DOHH2 (cell line): ENCODE measurements around the gene PRB4.

ENCODE experiments used
- EZH2phosphoT487 ChIP-seq: fragments of 200-600 bp; sonication (generic); IDR thresholded peaks from 2 replicates; pipeline ENCODE4 v1.6.1; 2017; ENCODE audit warnings: borderline replicate concordance, mild to moderate bottlenecking, antibody characterized with exemption, low read length, moderate library complexity, mixed read lengths
- TF ChIP-seq, protein P1 (sequence below): fragments of 200-600 bp; sonication (generic); IDR thresholded peaks from one replicate; pipeline ENCODE4 v1.5.1; 2014; ENCODE audit warnings: antibody characterized with exemption, mild to moderate bottlenecking, low read depth, low read length; ENCODE audit not compliant: poor library complexity, severe bottlenecking

- TF ChIP-seq, protein P1, sequence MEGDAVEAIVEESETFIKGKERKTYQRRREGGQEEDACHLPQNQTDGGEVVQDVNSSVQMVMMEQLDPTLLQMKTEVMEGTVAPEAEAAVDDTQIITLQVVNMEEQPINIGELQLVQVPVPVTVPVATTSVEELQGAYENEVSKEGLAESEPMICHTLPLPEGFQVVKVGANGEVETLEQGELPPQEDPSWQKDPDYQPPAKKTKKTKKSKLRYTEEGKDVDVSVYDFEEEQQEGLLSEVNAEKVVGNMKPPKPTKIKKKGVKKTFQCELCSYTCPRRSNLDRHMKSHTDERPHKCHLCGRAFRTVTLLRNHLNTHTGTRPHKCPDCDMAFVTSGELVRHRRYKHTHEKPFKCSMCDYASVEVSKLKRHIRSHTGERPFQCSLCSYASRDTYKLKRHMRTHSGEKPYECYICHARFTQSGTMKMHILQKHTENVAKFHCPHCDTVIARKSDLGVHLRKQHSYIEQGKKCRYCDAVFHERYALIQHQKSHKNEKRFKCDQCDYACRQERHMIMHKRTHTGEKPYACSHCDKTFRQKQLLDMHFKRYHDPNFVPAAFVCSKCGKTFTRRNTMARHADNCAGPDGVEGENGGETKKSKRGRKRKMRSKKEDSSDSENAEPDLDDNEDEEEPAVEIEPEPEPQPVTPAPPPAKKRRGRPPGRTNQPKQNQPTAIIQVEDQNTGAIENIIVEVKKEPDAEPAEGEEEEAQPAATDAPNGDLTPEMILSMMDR, result no peak
- no peak for TF ChIP-seq EZH2phosphoT487
Observed at GRCh38 chr12:11348439-11348838, 38.2 kb upstream of the PRB4 start.
